ENCODE measurements around the gene DNAH8.

The DNAH8 gene

GRCh38 chr6:38749473-38749872 is 34.4 kb downstream of the DNAH8 start:
- DNase-seq (ENCODE audit: low spot score) = no peak

GRCh38 chr6:38750968-38751615 is 36.0 kb downstream of the DNAH8 start:
- DNase-seq (ENCODE audit: low spot score) = no peak

- DNase-seq (ENCODE audit: low spot score) = no peak
Measured at GRCh38 chr6:38753707-38754106, 38.6 kb downstream of the DNAH8 start.

GRCh38 chr6:38755207-38755606 is 40.1 kb downstream of the DNAH8 start:
- DNase-seq (ENCODE audit: low spot score) = no peak

GRCh38 chr6:38755874-38756273 is 40.8 kb downstream of the DNAH8 start:
- no peak for DNase-seq (ENCODE audit: low spot score)

- DNase-seq (ENCODE audit: low spot score) = no peak
Measured at GRCh38 chr6:38760097-38760496, 45.0 kb downstream of the DNAH8 start.

GRCh38 chr6:38762848-38763247 is 47.7 kb downstream of the DNAH8 start:
- DNase-seq (ENCODE audit: low spot score) = no peak

- DNase-seq (ENCODE audit: low spot score) = no peak
Measured at GRCh38 chr6:38767560-38767959, 52.4 kb downstream of the DNAH8 start.

GRCh38 chr6:38773338-38773737 is 58.2 kb downstream of the DNAH8 start:
- no peak for DNase-seq (ENCODE audit: low spot score)

GRCh38 chr6:38774929-38775707 is 60.0 kb downstream of the DNAH8 start:
- no peak for DNase-seq (ENCODE audit: low spot score)

GRCh38 chr6:38775870-38776269 is 60.8 kb downstream of the DNAH8 start:
- no peak for DNase-seq (ENCODE audit: low spot score)

GRCh38 chr6:38776515-38776914 is 61.4 kb downstream of the DNAH8 start:
- no peak for DNase-seq (ENCODE audit: low spot score)

GRCh38 chr6:38779310-38780062 is 64.4 kb downstream of the DNAH8 start:
- DNase-seq (ENCODE audit: low spot score) = no peak

- no peak for DNase-seq (ENCODE audit: low spot score)
Measured at GRCh38 chr6:38782616-38783015, 67.5 kb downstream of the DNAH8 start.

- DNase-seq (ENCODE audit: low spot score) = no peak
Measured at GRCh38 chr6:38783443-38784228, 68.5 kb downstream of the DNAH8 start.

GRCh38 chr6:38784506-38785235 is 69.6 kb downstream of the DNAH8 start:
- no peak for DNase-seq (ENCODE audit: low spot score)

GRCh38 chr6:38786486-38786885 is 71.4 kb downstream of the DNAH8 start:
- no peak for DNase-seq (ENCODE audit: low spot score)

GRCh38 chr6:38789256-38789655 is 74.1 kb downstream of the DNAH8 start:
- no peak for DNase-seq (ENCODE audit: low spot score)

- no peak for DNase-seq (ENCODE audit: low spot score)
Measured at GRCh38 chr6:38792356-38792755, 77.2 kb downstream of the DNAH8 start.

GRCh38 chr6:38794682-38795081 is 79.6 kb downstream of the DNAH8 start:
- no peak for DNase-seq (ENCODE audit: low spot score)

GRCh38 chr6:38796006-38796405 is 80.9 kb downstream of the DNAH8 start:
- DNase-seq (ENCODE audit: low spot score) = no peak

Measured in CD4-positive, alpha-beta T cell treated with Interleukin-2 at 100 ng/mL for 4 hours (primary cell).